Prostate gland (tissue), 2 donors: Measurements from ENCODE around the gene KRTAP10-9.
"Not testable (repeated sequence)": the region's sequence is repeated elsewhere in the genome, so short reads cannot be mapped to it uniquely, and the experiment has no call there.

ENCODE experiments used
- POLR2A ChIP-seq: fragments of 450-650 bp; IDR thresholded peaks from one replicate; pipeline ENCODE4 v1.6.1; 2016; ENCODE audit warnings: antibody characterized with exemption, mild to moderate bottlenecking
- TF ChIP-seq, protein P1 (sequence below), 4 experiments: fragments of 200-600 bp in 2 of 4; fragments of 450-650 bp in 2 of 4; sonication (generic) in 2 of 4; IDR thresholded peaks; 1 replicate in 3 of 4; 2 replicates in 1 of 4; pipeline ENCODE4 v1.5.1; 2016 to 2019; ENCODE audit warnings: antibody characterized with exemption in 4 of 4, mild to moderate bottlenecking in 2 of 4, moderate library complexity in 2 of 4

DNA sequence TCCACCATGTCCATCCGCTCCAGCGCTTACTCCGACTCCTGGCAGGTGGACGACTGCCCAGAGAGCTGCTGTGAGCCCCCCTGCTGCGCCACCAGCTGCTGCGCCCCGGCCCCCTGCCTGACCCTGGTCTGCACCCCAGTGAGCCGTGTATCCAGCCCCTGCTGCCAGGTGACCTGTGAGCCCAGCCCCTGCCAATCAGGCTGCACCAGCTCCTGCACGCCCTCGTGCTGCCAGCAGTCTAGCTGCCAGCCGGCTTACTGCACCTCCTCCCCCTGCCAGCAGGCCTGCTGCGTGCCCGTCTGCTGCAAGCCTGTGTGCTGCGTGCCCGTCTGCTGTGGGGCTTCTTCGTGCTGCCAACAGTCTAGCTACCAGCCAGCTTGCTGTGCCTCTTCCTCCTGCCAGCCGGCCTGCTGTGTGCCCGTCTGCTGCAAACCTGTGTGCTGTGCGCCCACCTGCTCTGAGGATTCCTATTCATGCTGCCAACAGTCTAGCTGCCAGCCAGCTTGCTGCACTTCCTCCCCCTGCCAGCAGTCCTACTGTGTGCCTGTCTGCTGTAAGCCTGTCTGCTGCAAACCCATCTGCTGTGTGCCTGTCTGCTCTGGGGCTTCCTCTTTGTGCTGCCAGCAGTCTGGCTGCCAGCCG lies 409 bp downstream of the KRTAP10-9 start:
- TF ChIP-seq, protein P1, sequence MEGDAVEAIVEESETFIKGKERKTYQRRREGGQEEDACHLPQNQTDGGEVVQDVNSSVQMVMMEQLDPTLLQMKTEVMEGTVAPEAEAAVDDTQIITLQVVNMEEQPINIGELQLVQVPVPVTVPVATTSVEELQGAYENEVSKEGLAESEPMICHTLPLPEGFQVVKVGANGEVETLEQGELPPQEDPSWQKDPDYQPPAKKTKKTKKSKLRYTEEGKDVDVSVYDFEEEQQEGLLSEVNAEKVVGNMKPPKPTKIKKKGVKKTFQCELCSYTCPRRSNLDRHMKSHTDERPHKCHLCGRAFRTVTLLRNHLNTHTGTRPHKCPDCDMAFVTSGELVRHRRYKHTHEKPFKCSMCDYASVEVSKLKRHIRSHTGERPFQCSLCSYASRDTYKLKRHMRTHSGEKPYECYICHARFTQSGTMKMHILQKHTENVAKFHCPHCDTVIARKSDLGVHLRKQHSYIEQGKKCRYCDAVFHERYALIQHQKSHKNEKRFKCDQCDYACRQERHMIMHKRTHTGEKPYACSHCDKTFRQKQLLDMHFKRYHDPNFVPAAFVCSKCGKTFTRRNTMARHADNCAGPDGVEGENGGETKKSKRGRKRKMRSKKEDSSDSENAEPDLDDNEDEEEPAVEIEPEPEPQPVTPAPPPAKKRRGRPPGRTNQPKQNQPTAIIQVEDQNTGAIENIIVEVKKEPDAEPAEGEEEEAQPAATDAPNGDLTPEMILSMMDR (IDR thresholded peaks at IDR 0.05): not testable (repeated sequence)
- not testable (repeated sequence) for TF ChIP-seq POLR2A
